Kidney (tissue), 14 donors: Measurements from ENCODE around the gene GLIS1. TPM values are rescaled to one million over a fixed set of nuclear protein-coding genes. Genes with fewer than 3 reads are reported as not detected.

Experiments
- DNase-seq, 5 donors: peaks; one replicate each; pipeline ENCODE4 v3.0.0-alpha.2; 2013 to 2020
- FAIRE-seq: peaks from 2 replicates; lab custom pipeline; 2012; peaks lifted over from hg19 to GRCh38; lab: Jason Lieb, UNC
- H3K27ac ChIP-seq, 2 donors: one replicate each; pipeline ENCODE4 v1.7.0; 2013; ENCODE audit warnings: low read depth in 2 of 2, low read length in 2 of 2, inconsistent platforms in 1 of 2
- H3K27me3 ChIP-seq: one replicate; pipeline ENCODE4 v1.7.1; 2013; ENCODE audit warnings: low read length, inconsistent platforms; ENCODE audit not compliant: control insufficient read depth, insufficient read depth
- H3K36me3 ChIP-seq, 3 donors: one replicate each; pipeline versions ENCODE4 v1.7.0 to v1.7.1; 2013; ENCODE audit warnings: low read length in 3 of 3, control low read depth in 1 of 3, inconsistent platforms in 1 of 3; ENCODE audit not compliant: insufficient read depth in 3 of 3, control insufficient read depth in 2 of 3
- H3K4me1 ChIP-seq, 3 donors: one replicate each; pipeline versions ENCODE4 v1.7.0 to v1.7.1; 2013; ENCODE audit warnings: low read length in 3 of 3, inconsistent platforms in 1 of 3, low read depth in 1 of 3; ENCODE audit not compliant: control insufficient read depth in 2 of 3, insufficient read depth in 2 of 3
- H3K4me3 ChIP-seq, 3 donors: one replicate each; pipeline versions ENCODE4 v1.7.0 to v1.8.1; 2013; ENCODE audit warnings: low read length in 3 of 3, control low read depth in 1 of 3, inconsistent platforms in 1 of 3
- H3K9ac ChIP-seq, 3 donors: one replicate each; pipeline versions ENCODE4 v1.7.0 to v1.7.1; 2013; ENCODE audit warnings: low read length in 3 of 3, control low read depth in 1 of 3, inconsistent platforms in 1 of 3
- H3K9me3 ChIP-seq, 3 donors: one replicate each; pipeline versions ENCODE4 v1.7.0 to v1.7.1; 2013; ENCODE audit warnings: low read length in 3 of 3, control low read depth in 1 of 3, inconsistent platforms in 1 of 3; ENCODE audit not compliant: control insufficient read depth in 2 of 3, insufficient read depth in 1 of 3
- intact Hi-C: fragments of 100-400 bp; cut with DNase I; formaldehyde crosslinking; loops from one replicate; pipeline ENCODE4 v1.11.1; 2022
- polyA plus RNA-seq: library from polyadenylated mRNA; stranded (reverse); fragments of 350-450 nt; fragmentation: Illumina TruSeq; extraction: RNeasy Lipid Tissue Mini Kit (QIAGEN cat#74804); gene quantifications from one replicate; pipeline ENCODE4 v1.2.3, GENCODE V29; 2014; ENCODE audit warnings: low read depth, low replicate concordance; ENCODE audit not compliant: insufficient read depth
- total RNA-seq: library from RNA; stranded (reverse); fragmentation: NEBNext Ultra II Directional; extraction: Animal tissue kit (Norgen Biotek cat#: 25700); gene quantifications from one replicate; pipeline ENCODE4 v1.2.1, GENCODE V29; 2021
- TF ChIP-seq, protein P1 (sequence below): IDR thresholded peaks from 3 replicates; pipeline ENCODE4 v1.5.1; 2012; ENCODE audit warnings: mild to moderate bottlenecking, moderate library complexity, borderline replicate concordance; ENCODE audit not compliant: insufficient read depth; ENCODE audit errors: extremely low read depth
- donor health status: control.
- donor health status: control.
- donor health status: control.
- donor health status: control.
- donor health status: control.
- donor health status: DM: yes; HTN: yes; CAD: no.
- donor health status: Normal renal cell carcinoma (clear cell type).

Gene GLIS1
- total and polyA plus RNA-seq, 2 donors from 2014 or later = 3.3 to 3.7 TPM

DNA sequence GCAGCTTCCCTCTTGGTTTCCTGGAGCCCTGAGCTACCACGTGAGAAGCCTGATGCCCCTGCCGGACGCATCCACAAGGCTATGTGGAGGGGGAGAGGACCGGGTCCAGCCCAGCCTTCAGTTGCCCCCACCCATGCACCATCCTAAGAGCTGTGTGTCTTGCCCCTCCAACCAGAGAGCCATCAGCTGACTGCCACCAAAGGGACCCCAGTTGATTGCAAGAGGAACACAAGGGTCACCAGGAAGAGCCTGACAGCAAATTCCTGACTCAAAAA is 81.5 kb downstream of the GLIS1 start:
- Histone ChIP-seq H3K4me1 (peaks cover 0 to 2% (median 0%) of the 10 kb centered on the region in 3 donors), H3K9ac (no peak overlapping the region), H3K27ac (no peak overlapping the region), H3K4me3 (no peak overlapping the region), H3K27me3 (no peaks in the 10 kb centered on the region), H3K36me3 (no peaks in the 10 kb centered on the region), H3K9me3 (no peaks in the 10 kb centered on the region)
- intact Hi-C loops = no loop called here
- FAIRE-seq (no peak), DNase-seq (no peak)
- TF ChIP-seq, protein P1, sequence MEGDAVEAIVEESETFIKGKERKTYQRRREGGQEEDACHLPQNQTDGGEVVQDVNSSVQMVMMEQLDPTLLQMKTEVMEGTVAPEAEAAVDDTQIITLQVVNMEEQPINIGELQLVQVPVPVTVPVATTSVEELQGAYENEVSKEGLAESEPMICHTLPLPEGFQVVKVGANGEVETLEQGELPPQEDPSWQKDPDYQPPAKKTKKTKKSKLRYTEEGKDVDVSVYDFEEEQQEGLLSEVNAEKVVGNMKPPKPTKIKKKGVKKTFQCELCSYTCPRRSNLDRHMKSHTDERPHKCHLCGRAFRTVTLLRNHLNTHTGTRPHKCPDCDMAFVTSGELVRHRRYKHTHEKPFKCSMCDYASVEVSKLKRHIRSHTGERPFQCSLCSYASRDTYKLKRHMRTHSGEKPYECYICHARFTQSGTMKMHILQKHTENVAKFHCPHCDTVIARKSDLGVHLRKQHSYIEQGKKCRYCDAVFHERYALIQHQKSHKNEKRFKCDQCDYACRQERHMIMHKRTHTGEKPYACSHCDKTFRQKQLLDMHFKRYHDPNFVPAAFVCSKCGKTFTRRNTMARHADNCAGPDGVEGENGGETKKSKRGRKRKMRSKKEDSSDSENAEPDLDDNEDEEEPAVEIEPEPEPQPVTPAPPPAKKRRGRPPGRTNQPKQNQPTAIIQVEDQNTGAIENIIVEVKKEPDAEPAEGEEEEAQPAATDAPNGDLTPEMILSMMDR = no peak

DNA sequence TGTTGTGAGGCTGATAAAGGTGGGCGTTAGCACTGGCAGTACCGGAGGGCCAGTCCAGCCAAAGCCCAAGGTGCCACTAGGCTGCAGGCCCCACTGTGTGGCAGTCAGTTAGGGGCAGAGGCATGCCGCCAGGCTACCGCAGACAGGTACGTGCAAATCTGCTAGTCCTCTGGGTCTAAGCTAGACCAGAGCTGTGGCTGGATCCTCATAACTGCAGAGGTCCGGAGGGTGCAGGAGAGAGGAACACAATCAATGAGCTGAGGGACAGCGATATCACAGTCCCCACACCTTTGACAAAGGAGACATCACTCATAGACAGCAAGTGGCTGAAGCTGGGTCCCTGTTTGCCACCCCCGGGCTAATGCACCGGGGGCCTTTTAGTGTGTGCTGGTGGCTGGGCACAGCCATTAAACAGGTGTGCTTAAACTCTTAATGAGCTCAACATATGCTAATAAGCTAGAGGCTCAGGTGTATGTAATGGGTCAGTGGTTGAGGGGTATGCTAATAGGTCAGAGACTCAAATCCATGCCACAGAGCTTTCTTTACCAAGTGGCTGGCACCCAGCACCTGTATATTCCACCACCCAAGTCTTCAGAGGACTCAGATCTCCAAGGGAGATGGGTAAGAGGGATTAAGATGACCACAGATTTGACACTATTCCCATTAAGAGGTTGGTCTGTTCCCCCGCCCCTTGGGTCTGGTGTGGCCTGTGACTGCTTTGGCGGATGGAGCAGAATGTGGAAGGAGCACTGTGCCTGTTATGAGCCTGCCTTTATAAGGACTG is 82.0 kb downstream of the GLIS1 start:
- no peak overlapping the region for H3K9ac ChIP-seq
- no peaks in the 10 kb centered on the region for H3K9me3 ChIP-seq
- FAIRE-seq = no peak
- intact Hi-C loops = no loop called here
- no peak overlapping the region for H3K27ac ChIP-seq
- no peaks in the 10 kb centered on the region for H3K36me3 ChIP-seq
- H3K27me3 ChIP-seq = no peaks in the 10 kb centered on the region
- TF ChIP-seq, protein P1 = no peak
- H3K4me1 ChIP-seq = peaks cover 0 to 2% (median 0%) of the 10 kb centered on the region in 3 donors
- H3K4me3 ChIP-seq = no peak overlapping the region
- peak in 4 of 5 donors; percentile 22 to 65 (median 58) for DNase-seq

GRCh38 chr1:53655931-53656746 is 82.8 kb downstream of the GLIS1 start:
- no peak for FAIRE-seq
- H3K4me3 ChIP-seq = no peak overlapping the region
- DNase-seq = peak in 1 of 5 donors; percentile 49
- H3K9me3 ChIP-seq = no peaks in the 10 kb centered on the region
- H3K27ac ChIP-seq = no peak overlapping the region
- H3K36me3 ChIP-seq = no peaks in the 10 kb centered on the region
- no peaks in the 10 kb centered on the region for H3K27me3 ChIP-seq
- TF ChIP-seq, protein P1 = no peak
- peaks cover 0 to 2% (median 0%) of the 10 kb centered on the region in 3 donors for H3K4me1 ChIP-seq
- intact Hi-C loops = no loop called here
- H3K9ac ChIP-seq = no peak overlapping the region
